Measurements from ENCODE around the gene CCDC116. TPM values are rescaled to one million over a fixed set of nuclear protein-coding genes. Genes with fewer than 3 reads are reported as not detected.

CCDC116 gene
- total and polyA plus RNA-seq, 2 experiments from 2014 or later, result 0.14 TPM; not detected in 1

DNA sequence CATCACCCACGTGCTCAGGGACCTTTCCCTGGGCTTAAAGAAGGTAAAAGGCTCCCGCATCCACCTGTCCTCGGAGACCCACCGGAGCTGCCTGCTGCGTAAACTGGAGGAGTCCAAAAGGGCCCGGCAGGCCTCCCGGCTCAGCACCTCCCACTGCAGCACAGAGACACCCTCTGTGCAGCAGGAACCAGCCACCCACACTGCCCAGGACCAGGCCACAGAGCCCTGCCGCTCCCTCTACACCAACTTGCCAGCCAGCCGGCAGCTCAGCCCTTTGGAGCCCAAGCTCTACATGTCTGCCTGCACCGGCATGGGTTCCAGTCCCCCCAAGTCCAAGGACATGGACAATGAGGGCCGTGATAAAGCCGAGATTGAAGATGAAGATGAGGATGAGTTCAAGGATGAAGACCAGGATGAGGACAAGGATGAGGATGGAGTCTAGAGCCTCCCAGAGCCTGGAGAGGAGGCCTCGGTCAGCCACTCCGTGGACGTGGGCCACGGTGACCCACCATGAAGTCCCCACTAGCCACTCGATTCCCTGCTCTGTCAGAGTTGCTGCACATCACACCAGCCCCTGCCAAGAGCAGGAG is 4.2 kb downstream of the CCDC116 start:
- Mint-ChIP-seq H3K9me3 (no peaks in the 10 kb centered on the region), H3K27ac (no peak overlapping the region), H3K4me1 (peaks cover 9% of the 10 kb centered on the region), H3K27me3 (ENCODE audit: insufficient read depth, low read depth, poor library complexity) (peaks cover 26% of the 10 kb centered on the region), H3K36me3 (ENCODE audit: low read depth) (no peaks in the 10 kb centered on the region), H3K4me3 (no peak overlapping the region)
- Histone ChIP-seq H3K4me2 (no peak overlapping the region), H3K27ac (ENCODE audit: low read depth) (no peak overlapping the region), H3K36me3 (ENCODE audit: insufficient read depth) (no peaks in the 10 kb centered on the region), H3K4me1 (ENCODE audit: insufficient read depth) (peaks cover 7% of the 10 kb centered on the region; the same call in 1 of the 2 replicates), H3F3A (replicated peaks; ENCODE audit: low read depth) (peaks cover 6% of the 10 kb centered on the region; the same call in 1 of the 2 replicates), H3K27me3 (ENCODE audit: insufficient read depth) (peaks cover 8% of the 10 kb centered on the region), H3K79me2 (replicated peaks; ENCODE audit: insufficient read depth) (no peaks in the 10 kb centered on the region), H2AFZ (no peak overlapping the region), H3K9me2 (ENCODE audit: insufficient read depth) (no peaks in the 10 kb centered on the region), H4K20me1 (replicated peaks; ENCODE audit: insufficient read depth) (no peaks in the 10 kb centered on the region), H3K4me3 (no peak overlapping the region)
- no peak for TF ChIP-seq STAT1 (IDR thresholded peaks at IDR 0.05; ENCODE audit: unreplicated experiment)
- no peak for TF ChIP-seq JUNB (IDR thresholded peaks at IDR 0.05; ENCODE audit: unreplicated experiment)
- no peak for TF ChIP-seq ETS1 (IDR thresholded peaks at IDR 0.05)
- TF ChIP-seq NANOG (IDR thresholded peaks at IDR 0.05; ENCODE audit: borderline replicate concordance), result no peak
- TF ChIP-seq POLR2AphosphoS5 (IDR thresholded peaks at IDR 0.05; ENCODE audit: low read depth), result no peak
- no peak for TF ChIP-seq CTCF (conservative IDR thresholded peaks at IDR 0.05; ENCODE audit: low read depth in 2 of 2)
- TF ChIP-seq, protein P1, sequence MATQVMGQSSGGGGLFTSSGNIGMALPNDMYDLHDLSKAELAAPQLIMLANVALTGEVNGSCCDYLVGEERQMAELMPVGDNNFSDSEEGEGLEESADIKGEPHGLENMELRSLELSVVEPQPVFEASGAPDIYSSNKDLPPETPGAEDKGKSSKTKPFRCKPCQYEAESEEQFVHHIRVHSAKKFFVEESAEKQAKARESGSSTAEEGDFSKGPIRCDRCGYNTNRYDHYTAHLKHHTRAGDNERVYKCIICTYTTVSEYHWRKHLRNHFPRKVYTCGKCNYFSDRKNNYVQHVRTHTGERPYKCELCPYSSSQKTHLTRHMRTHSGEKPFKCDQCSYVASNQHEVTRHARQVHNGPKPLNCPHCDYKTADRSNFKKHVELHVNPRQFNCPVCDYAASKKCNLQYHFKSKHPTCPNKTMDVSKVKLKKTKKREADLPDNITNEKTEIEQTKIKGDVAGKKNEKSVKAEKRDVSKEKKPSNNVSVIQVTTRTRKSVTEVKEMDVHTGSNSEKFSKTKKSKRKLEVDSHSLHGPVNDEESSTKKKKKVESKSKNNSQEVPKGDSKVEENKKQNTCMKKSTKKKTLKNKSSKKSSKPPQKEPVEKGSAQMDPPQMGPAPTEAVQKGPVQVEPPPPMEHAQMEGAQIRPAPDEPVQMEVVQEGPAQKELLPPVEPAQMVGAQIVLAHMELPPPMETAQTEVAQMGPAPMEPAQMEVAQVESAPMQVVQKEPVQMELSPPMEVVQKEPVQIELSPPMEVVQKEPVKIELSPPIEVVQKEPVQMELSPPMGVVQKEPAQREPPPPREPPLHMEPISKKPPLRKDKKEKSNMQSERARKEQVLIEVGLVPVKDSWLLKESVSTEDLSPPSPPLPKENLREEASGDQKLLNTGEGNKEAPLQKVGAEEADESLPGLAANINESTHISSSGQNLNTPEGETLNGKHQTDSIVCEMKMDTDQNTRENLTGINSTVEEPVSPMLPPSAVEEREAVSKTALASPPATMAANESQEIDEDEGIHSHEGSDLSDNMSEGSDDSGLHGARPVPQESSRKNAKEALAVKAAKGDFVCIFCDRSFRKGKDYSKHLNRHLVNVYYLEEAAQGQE (IDR thresholded peaks at IDR 0.05; ENCODE audit: unreplicated experiment), result no peak
- no peak for TF ChIP-seq ZNF114 (CRISPR knock-in tag; IDR thresholded peaks at IDR 0.05)
- no peak for TF ChIP-seq ZNF331 (CRISPR knock-in tag; IDR thresholded peaks at IDR 0.05; ENCODE audit: low read depth)
- no peak for TF ChIP-seq CREB1 (CRISPR knock-in tag; IDR thresholded peaks at IDR 0.05; ENCODE audit: low read depth)
- TF ChIP-seq EZH2phosphoT487 (IDR thresholded peaks at IDR 0.05; ENCODE audit: unreplicated experiment), result no peak
- no peak for TF ChIP-seq ZNF462 (CRISPR knock-in tag; IDR thresholded peaks at IDR 0.05)
- no peak for TF ChIP-seq EZH2 (IDR thresholded peaks at IDR 0.05; ENCODE audit: low read depth, unreplicated experiment)
- ATAC-seq (no peak), DNase-seq (ENCODE audit: low spot score) (no peak)

Measured in GM23338 (cell line).